OCI-LY3 (cell line): ENCODE results near the gene AGBL5.

ENCODE experiments used
- H2AFZ ChIP-seq: fragments of 200-600, 300-600 bp; shearing (Covaris generic); 2 replicates; pipeline ENCODE4 v1.6.0; 2014; ENCODE audit warnings: antibody characterized with exemption, low read depth, low read length
- H3K27ac ChIP-seq: fragments of 200-600, 300-600 bp; sonication (generic); 2 replicates; pipeline ENCODE4 v1.5.1; 2014; ENCODE audit warnings: mild to moderate bottlenecking, low read length, moderate library complexity, mixed read lengths
- H3K27me3 ChIP-seq: fragments of 200-600, 300-600 bp; sonication (generic); 2 replicates; pipeline ENCODE4 v1.6.1; 2014; ENCODE audit warnings: low read depth, low read length, mixed read lengths
- H3K36me3 ChIP-seq: fragments of 200-600, 300-600 bp; sonication (generic); replicated peaks from 2 replicates; pipeline ENCODE3; 2014; ENCODE audit warnings: low read depth, low read length, mixed read lengths
- H3K4me1 ChIP-seq: fragments of 300-600, 200-600 bp; sonication (generic); 2 replicates; pipeline ENCODE4 v1.6.1; 2014; ENCODE audit warnings: low read length, mixed read lengths
- H3K4me2 ChIP-seq: fragments of 200-600, 300-600 bp; sonication (generic); 2 replicates; pipeline ENCODE4 v1.6.1; 2014; ENCODE audit warnings: low read length, mixed read lengths
- H3K4me3 ChIP-seq: fragments of 300-600, 200-600 bp; sonication (generic); 2 replicates; pipeline ENCODE4 v1.5.1; 2014; ENCODE audit warnings: antibody characterized with exemption, mild to moderate bottlenecking, low read length, moderate library complexity
- H3K79me2 ChIP-seq: fragments of 300-600, 200-600 bp; shearing (Covaris generic); 2 replicates; pipeline ENCODE4 v1.6.1; 2014; ENCODE audit warnings: mild to moderate bottlenecking, low read length, mixed read lengths
- H3K9ac ChIP-seq: fragments of 300-600, 200-600 bp; shearing (Covaris generic); 2 replicates; pipeline ENCODE4 v1.6.0; 2014; ENCODE audit warnings: mild to moderate bottlenecking, low read length, moderate library complexity
- H3K9me3 ChIP-seq: fragments of 200-600, 300-600 bp; shearing (Covaris generic); 2 replicates; pipeline ENCODE4 v1.6.1; 2014; ENCODE audit warnings: low read length, mixed read lengths; ENCODE audit not compliant: insufficient read depth
- H4K20me1 ChIP-seq: fragments of 200-600, 300-600 bp; sonication (generic); 2 replicates; pipeline ENCODE4 v1.6.1; 2016; ENCODE audit warnings: low read length, mixed read lengths; ENCODE audit not compliant: insufficient read depth
- EZH2phosphoT487 ChIP-seq: fragments of 200-600 bp; shearing (Covaris generic); IDR thresholded peaks from 2 replicates; pipeline ENCODE4 v1.6.1; 2018; ENCODE audit warnings: antibody characterized with exemption, mixed run types, low read depth
- TF ChIP-seq, protein P1 (sequence below): fragments of 200-600, 300-600 bp; sonication (generic); IDR thresholded peaks from 2 replicates; pipeline ENCODE4 v1.5.1; 2014; ENCODE audit warnings: antibody characterized with exemption, low read length, low read depth

Gene AGBL5

DNA sequence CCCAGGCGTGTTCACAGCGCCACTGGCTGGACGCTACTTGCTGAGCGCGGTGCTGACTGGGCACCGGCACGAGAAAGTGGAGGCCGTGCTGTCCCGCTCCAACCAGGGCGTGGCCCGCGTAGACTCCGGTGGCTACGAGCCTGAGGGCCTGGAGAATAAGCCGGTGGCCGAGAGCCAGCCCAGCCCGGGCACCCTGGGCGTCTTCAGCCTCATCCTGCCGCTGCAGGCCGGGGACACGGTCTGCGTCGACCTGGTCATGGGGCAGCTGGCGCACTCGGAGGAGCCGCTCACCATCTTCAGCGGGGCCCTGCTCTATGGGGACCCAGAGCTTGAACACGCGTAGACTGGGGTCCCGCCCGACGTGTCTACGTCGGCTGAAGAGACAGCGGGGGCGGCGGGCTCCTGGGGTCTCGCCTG lies 34.2 kb downstream of the AGBL5 start:
- Histone ChIP-seq H3K27me3 (no peaks in the 10 kb centered on the region), H3K4me3 (peak overlapping the region; percentile 77), H2AFZ (peak overlapping the region; percentile 27; the same call in 1 of the 2 replicates), H3K9me3 (no peaks in the 10 kb centered on the region), H3K4me1 (peaks cover 19% of the 10 kb centered on the region), H3K4me2 (peak overlapping the region; percentile 96), H3K36me3 (no peaks in the 10 kb centered on the region), H4K20me1 (no peaks in the 10 kb centered on the region), H3K9ac (peak overlapping the region; percentile 70), H3K27ac (no peak overlapping the region), H3K79me2 (no peaks in the 10 kb centered on the region)
- TF ChIP-seq EZH2phosphoT487: no peak
- TF ChIP-seq, protein P1, sequence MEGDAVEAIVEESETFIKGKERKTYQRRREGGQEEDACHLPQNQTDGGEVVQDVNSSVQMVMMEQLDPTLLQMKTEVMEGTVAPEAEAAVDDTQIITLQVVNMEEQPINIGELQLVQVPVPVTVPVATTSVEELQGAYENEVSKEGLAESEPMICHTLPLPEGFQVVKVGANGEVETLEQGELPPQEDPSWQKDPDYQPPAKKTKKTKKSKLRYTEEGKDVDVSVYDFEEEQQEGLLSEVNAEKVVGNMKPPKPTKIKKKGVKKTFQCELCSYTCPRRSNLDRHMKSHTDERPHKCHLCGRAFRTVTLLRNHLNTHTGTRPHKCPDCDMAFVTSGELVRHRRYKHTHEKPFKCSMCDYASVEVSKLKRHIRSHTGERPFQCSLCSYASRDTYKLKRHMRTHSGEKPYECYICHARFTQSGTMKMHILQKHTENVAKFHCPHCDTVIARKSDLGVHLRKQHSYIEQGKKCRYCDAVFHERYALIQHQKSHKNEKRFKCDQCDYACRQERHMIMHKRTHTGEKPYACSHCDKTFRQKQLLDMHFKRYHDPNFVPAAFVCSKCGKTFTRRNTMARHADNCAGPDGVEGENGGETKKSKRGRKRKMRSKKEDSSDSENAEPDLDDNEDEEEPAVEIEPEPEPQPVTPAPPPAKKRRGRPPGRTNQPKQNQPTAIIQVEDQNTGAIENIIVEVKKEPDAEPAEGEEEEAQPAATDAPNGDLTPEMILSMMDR: peak; percentile 41

DNA sequence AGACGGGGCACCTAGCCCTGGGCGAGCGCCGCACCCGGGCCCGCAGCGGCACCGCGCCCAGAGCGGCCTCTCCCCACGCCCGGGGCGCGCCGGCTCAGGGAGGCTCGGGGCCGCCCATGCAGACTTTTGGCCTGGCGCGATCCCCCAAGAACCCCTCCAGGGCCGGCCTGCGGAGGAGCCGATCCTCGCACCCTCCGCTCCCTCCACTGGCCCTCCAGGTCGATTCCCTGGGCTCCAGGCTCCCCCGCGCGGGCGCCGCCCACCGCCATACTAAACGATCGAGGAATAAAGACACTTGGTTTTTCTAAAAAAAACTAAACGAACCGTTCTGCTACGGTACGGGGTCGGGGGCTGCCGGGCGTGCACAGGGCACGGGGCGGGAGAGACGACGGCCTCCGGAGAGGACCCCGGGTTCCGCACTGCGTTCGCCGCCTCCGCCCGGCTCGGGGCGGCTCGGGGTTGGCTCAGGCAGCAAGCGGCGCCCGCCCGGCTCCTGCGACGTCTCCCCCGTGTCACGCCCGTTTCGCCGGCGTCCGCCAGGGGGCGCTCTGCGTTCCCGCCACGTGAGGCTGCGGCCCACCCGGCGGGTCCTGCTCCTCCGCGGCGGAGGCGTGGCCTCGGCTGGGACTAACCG lies 34.7 kb downstream of the AGBL5 start:
- Histone ChIP-seq H3K4me2 (peak overlapping the region; percentile 96), H3K36me3 (no peaks in the 10 kb centered on the region), H3K9ac (peak overlapping the region; percentile 70), H3K9me3 (no peaks in the 10 kb centered on the region), H3K27ac (peak overlapping the region; percentile 14; the same call in 1 of the 2 replicates), H3K79me2 (no peaks in the 10 kb centered on the region), H3K27me3 (no peaks in the 10 kb centered on the region), H2AFZ (0 out of 2 replicates have a peak overlapping the region, but pooled peaks have one; percentile 27), H3K4me3 (peak overlapping the region; percentile 82), H4K20me1 (no peaks in the 10 kb centered on the region), H3K4me1 (peaks cover 15% of the 10 kb centered on the region)
- TF ChIP-seq, protein P1: peak; percentile 57
- no peak for TF ChIP-seq EZH2phosphoT487

DNA sequence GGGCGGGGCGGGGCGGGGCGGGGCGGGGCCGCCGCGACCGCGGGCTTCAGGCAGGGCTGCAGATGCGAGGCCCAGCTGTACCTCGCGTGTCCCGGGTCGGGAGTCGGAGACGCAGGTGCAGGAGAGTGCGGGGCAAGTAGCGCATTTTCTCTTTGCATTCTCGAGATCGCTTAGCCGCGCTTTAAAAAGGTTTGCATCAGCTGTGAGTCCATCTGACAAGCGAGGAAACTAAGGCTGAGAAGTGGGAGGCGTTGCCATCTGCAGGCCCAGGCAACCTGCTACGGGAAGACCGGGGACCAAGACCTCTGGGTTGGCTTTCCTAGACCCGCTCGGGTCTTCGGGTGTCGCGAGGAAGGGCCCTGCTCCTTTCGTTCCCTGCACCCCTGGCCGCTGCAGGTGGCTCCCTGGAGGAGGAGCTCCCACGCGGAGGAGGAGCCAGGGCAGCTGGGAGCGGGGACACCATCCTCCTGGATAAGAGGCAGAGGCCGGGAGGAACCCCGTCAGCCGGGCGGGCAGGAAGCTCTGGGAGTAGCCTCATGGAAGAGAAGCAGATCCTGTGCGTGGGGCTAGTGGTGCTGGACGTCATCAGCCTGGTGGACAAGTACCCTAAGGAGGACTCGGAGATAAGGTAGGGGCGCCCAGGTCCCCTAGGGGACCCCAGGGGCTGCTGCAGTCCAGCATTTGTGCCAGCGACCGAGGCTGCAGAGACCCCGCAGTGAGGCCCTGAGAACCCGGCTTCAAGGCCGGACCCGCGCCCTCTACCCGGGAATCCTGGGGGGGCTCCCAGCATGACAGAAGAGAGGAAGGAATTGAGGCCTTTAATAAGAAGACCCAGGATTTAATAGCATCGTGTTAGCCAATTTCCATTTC lies 35.5 kb downstream of the AGBL5 start, which contains the start of gene KHK:
Gene KHK, plus strand, starts transcription at position 49 of the 870 bp plus-strand sequence. Its CDS starts 488 bp downstream, at position 537.
- no peaks in the 10 kb centered on the region for H3K27me3 ChIP-seq
- peak within 1 kb of the TSS; percentile 96 for H3K4me2 ChIP-seq
- H3K9ac ChIP-seq: peak within 1 kb of the TSS; percentile 70
- no peaks in the 10 kb centered on the region for H3K36me3 ChIP-seq
- peak within 1 kb of the TSS; percentile 14; the same call in 1 of the 2 replicates for H3K27ac ChIP-seq
- H3K4me1 ChIP-seq: peaks cover 8% of the 10 kb centered on the region
- no peaks in the 10 kb centered on the region for H3K9me3 ChIP-seq
- no peaks in the 10 kb centered on the region for H4K20me1 ChIP-seq
- H3K4me3 ChIP-seq: peak within 1 kb of the TSS; percentile 82
- peak within 1 kb of the TSS; percentile 28 for H2AFZ ChIP-seq
- no peaks in the 10 kb centered on the region for H3K79me2 ChIP-seq
- TF ChIP-seq, protein P1: no peak
- no peak for TF ChIP-seq EZH2phosphoT487
